ENCODE measurements around the gene GATA3. TPM values are rescaled to one million over a fixed set of nuclear protein-coding genes. Genes with fewer than 3 reads are reported as not detected.
A peak's percentile ranks its signal among the peaks of the same experiment; 100 is the strongest.

The GATA3 gene
- total and polyA plus RNA-seq, 2 of the 8 experiments (the other 6 are each of a cell fraction or from before 2014, with no cell fraction given), result 0.02 to 0.43 TPM

- peak; percentile 12 for TF ChIP-seq EZH2 (IDR thresholded peaks at IDR 0.05; ENCODE audit: low read depth, low read length, severe bottlenecking)
- no peak for TF ChIP-seq FOSL1 (IDR thresholded peaks at IDR 0.05; ENCODE audit: insufficient read depth, low read depth, low read length)
- TF ChIP-seq POLR2A (IDR thresholded peaks at IDR 0.05; ENCODE audit: control extremely low read depth in 1 of 2, low read depth in 2 of 2, low read length in 2 of 2), result no peak
- no peak for TF ChIP-seq ASH2L (IDR thresholded peaks at IDR 0.05; ENCODE audit: low read length)
Observed at GRCh38 chr10:8063128-8063908, 8.8 kb downstream of the GATA3 start (continued).

Data from H1 (cell line).